Endothelial cell (in vitro differentiated cells): ENCODE measurements around the gene CFHR3. TPM values are rescaled to one million over a fixed set of nuclear protein-coding genes. Genes with fewer than 3 reads are reported as not detected.

Source experiments
- DNase-seq: peaks from one replicate; pipeline ENCODE4 v3.0.0; 2021; ENCODE audit warnings: low spot score
- H3K27ac Mint-ChIP-seq: one replicate; pipeline ENCODE4 v1.8.0; 2021; ENCODE audit warnings: mixed read lengths, inconsistent platforms; ENCODE audit not compliant: unreplicated experiment
- H3K27me3 Mint-ChIP-seq: one replicate; pipeline ENCODE4 v1.8.0; 2021; ENCODE audit warnings: mild to moderate bottlenecking, moderate library complexity, mixed read lengths, inconsistent platforms; ENCODE audit not compliant: unreplicated experiment
- H3K36me3 Mint-ChIP-seq: one replicate; pipeline ENCODE4 v1.8.0; 2021; ENCODE audit warnings: mild to moderate bottlenecking, low read depth, mixed read lengths, inconsistent platforms; ENCODE audit not compliant: unreplicated experiment
- H3K4me1 Mint-ChIP-seq: one replicate; pipeline ENCODE4 v1.8.0; 2021; ENCODE audit warnings: mild to moderate bottlenecking, mixed read lengths, inconsistent platforms; ENCODE audit not compliant: unreplicated experiment
- H3K4me3 Mint-ChIP-seq: one replicate; pipeline ENCODE4 v1.8.0; 2021; ENCODE audit warnings: mild to moderate bottlenecking, mixed read lengths, inconsistent platforms; ENCODE audit not compliant: unreplicated experiment
- H3K9me3 Mint-ChIP-seq: one replicate; pipeline ENCODE4 v1.8.0; 2021; ENCODE audit warnings: mixed read lengths, inconsistent platforms; ENCODE audit not compliant: unreplicated experiment
- long read RNA-seq: library from polyadenylated mRNA; unstranded; transcript quantifications from one replicate; pipeline ENCODE4 v2.0.0, GENCODE V29; 2020; ENCODE audit not compliant: unreplicated experiment
- total RNA-seq: library from RNA; stranded (reverse); fragmentation: NEBNext Ultra II Directional; extraction: Animal tissue kit (Norgen Biotek cat#: 25700); gene quantifications from one replicate; pipeline ENCODE4 v1.2.1, GENCODE V29; 2021; ENCODE audit not compliant: unreplicated experiment
- TF ChIP-seq, protein P1 (sequence below): fragments of 200-600 bp; sonication (generic); IDR thresholded peaks from one replicate; pipeline ENCODE4 v1.5.0; 2021; ENCODE audit warnings: antibody characterized with exemption; ENCODE audit not compliant: unreplicated experiment

Gene CFHR3
- not detected for total RNA-seq
- long read RNA-seq = 0 reads

DNA sequence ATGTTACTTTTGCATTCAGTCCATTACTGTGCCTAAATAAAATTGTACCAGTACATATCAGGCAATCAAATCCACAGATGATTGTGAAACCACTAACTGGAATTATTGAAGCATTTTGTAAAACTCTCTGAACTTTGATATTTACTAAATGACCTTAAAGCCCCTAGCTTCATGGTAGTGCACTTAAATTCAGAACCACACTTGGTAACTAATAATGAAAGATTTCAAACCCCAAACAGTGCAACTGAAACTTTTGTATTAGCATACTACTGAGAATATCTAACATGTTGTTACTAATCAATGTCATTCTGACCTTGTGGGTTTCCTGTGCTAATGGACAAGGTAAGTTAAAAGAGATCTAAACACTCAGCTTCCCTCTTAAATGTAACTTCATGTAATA, at the start of gene CFHR3:
Gene CFHR3 (plus strand): TSS at position 238 of the 400 bp plus-strand sequence. CDS start 47 bp downstream, at position 285.
- TF ChIP-seq, protein P1, sequence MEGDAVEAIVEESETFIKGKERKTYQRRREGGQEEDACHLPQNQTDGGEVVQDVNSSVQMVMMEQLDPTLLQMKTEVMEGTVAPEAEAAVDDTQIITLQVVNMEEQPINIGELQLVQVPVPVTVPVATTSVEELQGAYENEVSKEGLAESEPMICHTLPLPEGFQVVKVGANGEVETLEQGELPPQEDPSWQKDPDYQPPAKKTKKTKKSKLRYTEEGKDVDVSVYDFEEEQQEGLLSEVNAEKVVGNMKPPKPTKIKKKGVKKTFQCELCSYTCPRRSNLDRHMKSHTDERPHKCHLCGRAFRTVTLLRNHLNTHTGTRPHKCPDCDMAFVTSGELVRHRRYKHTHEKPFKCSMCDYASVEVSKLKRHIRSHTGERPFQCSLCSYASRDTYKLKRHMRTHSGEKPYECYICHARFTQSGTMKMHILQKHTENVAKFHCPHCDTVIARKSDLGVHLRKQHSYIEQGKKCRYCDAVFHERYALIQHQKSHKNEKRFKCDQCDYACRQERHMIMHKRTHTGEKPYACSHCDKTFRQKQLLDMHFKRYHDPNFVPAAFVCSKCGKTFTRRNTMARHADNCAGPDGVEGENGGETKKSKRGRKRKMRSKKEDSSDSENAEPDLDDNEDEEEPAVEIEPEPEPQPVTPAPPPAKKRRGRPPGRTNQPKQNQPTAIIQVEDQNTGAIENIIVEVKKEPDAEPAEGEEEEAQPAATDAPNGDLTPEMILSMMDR = no peak
- no peaks in the 10 kb centered on the region for H3K27me3 Mint-ChIP-seq
- no peaks in the 10 kb centered on the region for H3K36me3 Mint-ChIP-seq
- H3K4me3 Mint-ChIP-seq = no peak within 1 kb of the TSS
- no peak for DNase-seq
- no peaks in the 10 kb centered on the region for H3K9me3 Mint-ChIP-seq
- H3K27ac Mint-ChIP-seq = no peak within 1 kb of the TSS
- no peaks in the 10 kb centered on the region for H3K4me1 Mint-ChIP-seq

DNA sequence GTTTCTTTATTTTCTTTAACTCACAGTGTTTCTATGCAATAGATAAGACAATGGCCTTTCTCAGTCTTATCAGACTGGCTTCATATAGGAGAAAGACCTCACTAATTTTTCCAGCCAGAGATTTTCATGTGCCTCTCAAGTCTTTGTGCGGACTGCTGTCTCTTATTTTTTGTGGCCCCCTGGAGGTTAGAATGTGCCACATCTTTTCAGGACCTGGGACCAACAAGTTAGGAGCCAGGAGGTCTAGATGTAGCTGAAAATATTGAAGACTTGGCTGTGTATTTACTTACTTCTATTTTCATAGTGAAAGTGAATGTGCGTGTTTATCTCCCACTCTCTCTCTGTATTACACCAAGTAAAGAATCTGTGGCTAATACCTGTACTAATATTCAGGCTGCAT, 42.1 kb upstream of the CFHR3 start:
- Mint-ChIP-seq H3K36me3 (peaks cover 4% of the 10 kb centered on the region), H3K4me3 (no peak overlapping the region), H3K27ac (no peak overlapping the region), H3K27me3 (no peaks in the 10 kb centered on the region), H3K9me3 (no peaks in the 10 kb centered on the region), H3K4me1 (no peaks in the 10 kb centered on the region)
- TF ChIP-seq, protein P1 = no peak
- no peak for DNase-seq

DNA sequence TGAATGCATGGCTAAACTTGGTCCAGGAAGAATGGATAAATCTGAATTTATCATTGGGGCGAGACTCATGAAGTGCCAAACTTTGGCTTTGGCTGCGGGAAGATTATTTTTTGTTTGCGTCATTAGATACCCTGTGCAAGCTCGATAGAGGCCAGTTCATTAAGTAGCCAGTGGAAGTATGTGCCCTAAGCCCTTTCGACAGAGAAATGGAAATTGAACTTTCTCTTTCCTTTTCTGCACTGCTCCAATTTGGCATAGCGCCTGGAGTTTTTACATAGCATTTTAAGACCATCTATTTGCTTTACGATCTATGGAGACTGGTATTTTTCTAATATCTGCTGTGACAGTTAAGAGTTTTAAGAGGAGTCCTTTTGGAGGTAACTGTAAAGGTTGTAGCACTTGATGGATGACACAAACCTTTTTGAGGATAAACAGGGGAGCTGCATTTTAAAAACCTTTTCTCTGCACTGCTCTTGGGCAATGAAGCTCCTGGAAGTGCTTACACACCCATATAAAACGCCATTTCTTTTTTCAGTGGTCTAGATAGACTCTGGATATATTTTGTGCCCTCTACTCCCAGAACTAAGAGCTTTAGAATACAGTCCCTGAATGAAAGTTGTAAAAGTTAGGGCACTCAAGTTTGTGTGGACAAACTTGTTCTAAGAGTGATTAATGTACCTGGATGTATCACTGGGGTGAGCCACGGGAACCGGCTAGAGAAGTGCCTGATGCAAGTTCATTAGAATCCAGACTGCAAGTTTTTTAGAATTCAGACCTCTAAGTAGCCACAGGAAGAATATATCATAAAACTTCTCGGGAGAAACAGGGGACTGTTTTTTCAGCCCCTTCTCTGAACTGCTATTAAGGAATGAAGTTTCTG, 41.3 kb upstream of the CFHR3 start:
- Mint-ChIP-seq H3K9me3 (no peaks in the 10 kb centered on the region), H3K27me3 (no peaks in the 10 kb centered on the region), H3K4me3 (no peak overlapping the region), H3K4me1 (no peaks in the 10 kb centered on the region), H3K36me3 (peaks cover 11% of the 10 kb centered on the region), H3K27ac (no peak overlapping the region)
- TF ChIP-seq, protein P1 = no peak
- no peak for DNase-seq

DNA sequence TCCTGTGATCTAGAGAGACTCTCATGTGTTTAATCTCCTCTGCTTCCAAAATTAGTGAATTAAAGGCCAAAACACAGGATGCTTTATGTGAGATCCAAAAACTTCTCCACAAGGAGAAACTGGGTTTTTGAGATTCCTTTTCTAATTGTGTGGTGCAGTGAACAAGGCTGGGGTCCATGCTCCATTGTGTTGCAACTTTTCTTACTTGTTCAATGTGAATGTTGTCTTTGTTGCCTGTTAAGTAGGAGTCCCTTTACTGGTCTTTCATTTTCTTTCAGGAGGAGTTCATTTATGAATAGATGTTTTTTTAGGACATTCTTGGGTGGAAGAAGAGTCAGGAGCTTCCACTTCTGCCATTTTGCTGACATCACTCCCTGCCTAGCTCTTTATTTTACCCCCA, 40.6 kb upstream of the CFHR3 start:
- Mint-ChIP-seq H3K4me1 (no peaks in the 10 kb centered on the region), H3K4me3 (no peak overlapping the region), H3K36me3 (peaks cover 15% of the 10 kb centered on the region), H3K27ac (no peak overlapping the region), H3K9me3 (peaks cover under 1% of the 10 kb centered on the region), H3K27me3 (no peaks in the 10 kb centered on the region)
- TF ChIP-seq, protein P1 = no peak
- DNase-seq = no peak

DNA sequence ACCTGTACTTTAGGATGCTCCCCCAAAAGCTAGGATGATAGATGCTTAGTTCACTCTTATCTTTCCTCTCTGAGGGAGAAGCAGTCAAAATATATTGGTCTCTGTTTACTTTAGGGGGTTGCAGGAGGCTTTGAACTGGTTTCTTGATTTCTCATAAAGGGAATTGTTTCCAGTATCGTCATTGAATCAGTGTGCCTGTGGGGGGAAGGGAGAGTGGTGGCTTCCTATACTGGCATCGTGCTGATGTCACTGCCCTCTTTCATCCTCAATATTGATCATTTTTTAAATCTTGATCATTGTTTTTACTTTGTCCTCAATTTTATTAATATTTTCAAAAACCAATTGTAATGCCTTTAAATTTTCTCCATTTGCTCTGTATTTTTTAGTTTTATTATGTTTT, 40.2 kb upstream of the CFHR3 start:
- H3K4me3 Mint-ChIP-seq = no peak overlapping the region
- H3K4me1 Mint-ChIP-seq = no peaks in the 10 kb centered on the region
- no peak for DNase-seq

More for the DNA sequence above, 40.2 kb upstream of the CFHR3 start:
- Mint-ChIP-seq H3K9me3 (peaks cover 5% of the 10 kb centered on the region), H3K36me3 (peaks cover 20% of the 10 kb centered on the region), H3K27me3 (no peaks in the 10 kb centered on the region), H3K27ac (no peak overlapping the region)
- TF ChIP-seq, protein P1 = no peak
